NCI-H524 treated with DMSO at 0.1 percent for 48 hours (cell line): ENCODE data around the gene HSD17B7.

Source experiments
- DNase-seq: peaks from one replicate; lab custom pipeline; 2025; lab: John Stamatoyannopoulos, UW

The HSD17B7 gene

GRCh38 chr1:162857850-162858249, 67.3 kb downstream of the HSD17B7 start:
- DNase-seq, result no peak

- no peak for DNase-seq
These were observed 68.7 kb downstream of the HSD17B7 start for GRCh38 chr1:162859191-162859590.

GRCh38 chr1:162861101-162861500, 70.6 kb downstream of the HSD17B7 start, which contains the start of gene CCDC190:
TSS of gene CCDC190 (minus strand) at chr1:162861175. CDS start at chr1:162859646, 1,529 bp downstream.
- DNase-seq, result no peak

GRCh38 chr1:162861625-162862024, 71.1 kb downstream of the HSD17B7 start:
- DNase-seq, result no peak
